Neutrophil (primary cell): ENCODE results near the gene ANKRD24.
"Not testable (repeated sequence)": the region's sequence is repeated elsewhere in the genome, so short reads cannot be mapped to it uniquely, and the experiment has no call there.

ENCODE experiments used
- H3K27ac ChIP-seq: fragments of 200-600 bp; sonication (generic); 2 replicates; pipeline ENCODE4 v1.5.1; 2016; ENCODE audit warnings: mild to moderate bottlenecking, moderate library complexity
- H3K27me3 ChIP-seq: fragments of 200-600 bp; sonication (generic); 2 replicates; pipeline ENCODE4 v1.6.0; 2016; ENCODE audit warnings: mild to moderate bottlenecking
- H3K36me3 ChIP-seq: fragments of 200-600 bp; sonication (generic); 2 replicates; pipeline ENCODE4 v1.5.1; 2017
- H3K4me1 ChIP-seq, 2 experiments: fragments of 200-600 bp in 1 of 2; sonication (generic) in 1 of 2; 1 replicate in 1 of 2; 2 replicates in 1 of 2; pipeline versions ENCODE4 v1.5.1 to v1.6.1; 2013 to 2016; ENCODE audit warnings: low read depth in 1 of 2, low read length in 1 of 2, mild to moderate bottlenecking in 1 of 2, moderate library complexity in 1 of 2; ENCODE audit not compliant: control insufficient read depth in 1 of 2, insufficient read depth in 1 of 2
- H3K4me3 ChIP-seq, 2 experiments: fragments of 200-600 bp in 1 of 2; sonication (generic) in 1 of 2; 1 replicate in 1 of 2; 2 replicates in 1 of 2; pipeline ENCODE4 v1.5.1; 2013 to 2016; ENCODE audit warnings: low read depth in 1 of 2, low read length in 1 of 2, mild to moderate bottlenecking in 1 of 2, moderate library complexity in 1 of 2
- H3K9me3 ChIP-seq: fragments of 200-600 bp; sonication (generic); 2 replicates; pipeline ENCODE4 v1.5.1; 2016
- TF ChIP-seq, protein P1 (sequence below): fragments of 200-600 bp; sonication (generic); IDR thresholded peaks from 2 replicates; pipeline ENCODE4 v1.5.1; 2016; ENCODE audit warnings: antibody characterized with exemption

The ANKRD24 gene

DNA sequence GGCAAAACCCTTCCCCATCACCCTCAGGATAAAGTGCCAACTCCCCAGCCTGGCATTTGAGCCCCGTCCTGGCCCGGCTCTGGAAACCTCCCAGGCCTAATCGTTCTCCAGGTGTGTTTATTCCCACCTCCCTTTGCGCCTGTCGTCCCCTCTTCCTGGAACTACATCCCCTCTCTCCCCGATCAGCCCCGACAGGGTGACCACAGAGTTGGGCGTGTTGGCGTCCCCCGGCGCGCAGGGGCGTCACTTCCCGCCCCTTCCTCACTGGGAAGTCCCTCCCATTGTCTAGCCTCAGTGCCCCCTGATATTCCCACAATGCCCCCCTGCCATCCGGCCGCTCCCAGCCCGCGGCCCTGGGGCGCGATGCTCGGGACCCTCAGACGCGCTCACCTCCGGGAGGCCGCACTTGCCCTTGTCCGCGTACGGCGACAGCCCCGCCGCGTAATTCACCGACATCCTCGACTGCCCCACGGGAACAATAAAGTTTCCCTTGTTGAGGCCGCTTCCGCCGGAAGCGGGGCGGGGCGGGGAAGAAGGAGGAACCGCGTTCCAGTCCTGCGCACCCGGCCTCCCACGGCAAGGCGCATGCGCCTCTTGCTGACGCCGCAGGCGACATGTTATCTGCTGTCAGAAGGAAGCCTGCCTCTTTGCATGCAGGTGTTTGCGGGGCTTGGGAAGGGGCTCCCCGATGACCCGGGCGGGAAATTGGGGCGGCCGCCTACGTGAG is at the start of gene ANKRD24, which contains the start of gene SIRT6:
Gene ANKRD24 (plus strand): TSS at position 606 of the 727 bp plus-strand sequence. CDS start 3,737 bp downstream, outside the sequence.
Gene SIRT6 (minus strand): TSS at position 480 of the 727 bp plus-strand sequence. CDS start 24 bp downstream, at position 456.
- Histone ChIP-seq H3K36me3 (peaks cover 34% of the 10 kb centered on the region), H3K4me1 (peaks cover 25 to 29% of the 10 kb centered on the region in 2 experiments), H3K27me3 (peaks cover 19% of the 10 kb centered on the region), H3K27ac (peak within 1 kb of the TSS; percentile 86), H3K9me3 (no peaks in the 10 kb centered on the region), H3K4me3 (peak within 1 kb of the TSS; percentile 91 to 92)
- TF ChIP-seq, protein P1, sequence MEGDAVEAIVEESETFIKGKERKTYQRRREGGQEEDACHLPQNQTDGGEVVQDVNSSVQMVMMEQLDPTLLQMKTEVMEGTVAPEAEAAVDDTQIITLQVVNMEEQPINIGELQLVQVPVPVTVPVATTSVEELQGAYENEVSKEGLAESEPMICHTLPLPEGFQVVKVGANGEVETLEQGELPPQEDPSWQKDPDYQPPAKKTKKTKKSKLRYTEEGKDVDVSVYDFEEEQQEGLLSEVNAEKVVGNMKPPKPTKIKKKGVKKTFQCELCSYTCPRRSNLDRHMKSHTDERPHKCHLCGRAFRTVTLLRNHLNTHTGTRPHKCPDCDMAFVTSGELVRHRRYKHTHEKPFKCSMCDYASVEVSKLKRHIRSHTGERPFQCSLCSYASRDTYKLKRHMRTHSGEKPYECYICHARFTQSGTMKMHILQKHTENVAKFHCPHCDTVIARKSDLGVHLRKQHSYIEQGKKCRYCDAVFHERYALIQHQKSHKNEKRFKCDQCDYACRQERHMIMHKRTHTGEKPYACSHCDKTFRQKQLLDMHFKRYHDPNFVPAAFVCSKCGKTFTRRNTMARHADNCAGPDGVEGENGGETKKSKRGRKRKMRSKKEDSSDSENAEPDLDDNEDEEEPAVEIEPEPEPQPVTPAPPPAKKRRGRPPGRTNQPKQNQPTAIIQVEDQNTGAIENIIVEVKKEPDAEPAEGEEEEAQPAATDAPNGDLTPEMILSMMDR, result peak; percentile 21

DNA sequence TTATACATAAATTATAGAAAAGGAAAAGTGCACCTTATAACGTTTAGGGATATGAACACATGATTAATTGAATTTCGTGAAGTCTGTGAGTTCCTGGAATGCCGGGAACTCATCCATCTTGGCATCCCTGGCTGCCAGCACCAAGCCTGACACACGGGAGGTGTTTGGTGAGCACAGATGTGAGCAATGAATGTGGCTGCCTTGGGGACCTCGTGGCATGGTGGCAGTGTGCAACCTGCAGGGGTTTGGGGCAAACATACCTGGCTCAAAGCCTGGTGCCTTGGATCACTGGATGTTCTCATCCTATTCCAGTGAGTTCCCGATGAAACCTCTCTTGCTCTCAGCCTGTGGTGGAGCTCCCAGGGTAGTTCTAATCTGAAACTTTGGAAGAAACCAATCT is 48.1 kb upstream of the ANKRD24 start:
- no peak overlapping the region for H3K4me3 ChIP-seq
- no peaks in the 10 kb centered on the region for H3K36me3 ChIP-seq
- H3K9me3 ChIP-seq, result no peaks in the 10 kb centered on the region
- H3K4me1 ChIP-seq, result no peaks in the 10 kb centered on the region
- TF ChIP-seq, protein P1, result no peak
- H3K27me3 ChIP-seq, result peaks cover 11% of the 10 kb centered on the region
- no peak overlapping the region for H3K27ac ChIP-seq

DNA sequence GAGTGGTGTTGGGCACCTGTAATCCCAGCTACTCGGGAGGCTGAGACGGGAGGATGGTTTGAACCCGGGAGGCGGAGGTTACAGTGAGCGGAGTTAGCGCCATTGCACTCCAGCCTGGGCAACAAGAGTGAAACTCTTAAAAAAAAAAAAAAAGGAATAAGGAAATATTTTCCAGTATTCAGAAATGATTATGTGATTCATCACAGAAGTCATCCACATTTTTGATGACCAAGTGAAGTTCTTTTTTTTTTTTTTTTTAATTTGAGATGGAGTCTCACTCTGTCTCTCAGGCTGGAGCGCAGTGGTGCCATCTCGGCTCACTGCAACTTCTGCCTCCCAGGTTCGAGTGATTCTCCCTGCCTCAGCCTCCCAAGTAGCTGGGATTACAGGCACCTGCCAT is 47.1 kb upstream of the ANKRD24 start:
- not testable (repeated sequence) for H3K9me3 ChIP-seq, H3K36me3 ChIP-seq, H3K4me1 ChIP-seq, H3K27me3 ChIP-seq, H3K27ac ChIP-seq, H3K4me3 ChIP-seq

DNA sequence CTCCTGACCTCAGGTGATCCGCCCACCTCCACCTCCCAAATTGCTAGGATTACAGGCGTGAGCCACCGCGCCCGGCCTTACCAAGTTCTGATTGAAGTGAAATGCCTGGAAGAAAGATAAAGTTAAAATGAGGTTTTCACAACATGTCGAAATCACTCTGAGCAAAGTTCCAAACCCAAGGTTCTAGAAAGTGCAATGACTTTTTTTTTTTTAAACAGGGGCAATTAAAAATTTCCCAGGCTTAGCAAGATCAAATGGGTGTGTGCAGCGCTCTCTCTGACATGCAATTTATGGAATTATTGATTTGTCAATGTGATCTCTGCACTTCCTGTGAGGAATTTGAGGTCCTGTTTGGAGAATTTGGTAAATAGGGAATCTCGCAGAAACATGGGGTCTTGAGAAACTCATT is 45.8 kb upstream of the ANKRD24 start:
- TF ChIP-seq, protein P1, result no peak
- H3K27ac ChIP-seq, result no peak overlapping the region

DNA sequence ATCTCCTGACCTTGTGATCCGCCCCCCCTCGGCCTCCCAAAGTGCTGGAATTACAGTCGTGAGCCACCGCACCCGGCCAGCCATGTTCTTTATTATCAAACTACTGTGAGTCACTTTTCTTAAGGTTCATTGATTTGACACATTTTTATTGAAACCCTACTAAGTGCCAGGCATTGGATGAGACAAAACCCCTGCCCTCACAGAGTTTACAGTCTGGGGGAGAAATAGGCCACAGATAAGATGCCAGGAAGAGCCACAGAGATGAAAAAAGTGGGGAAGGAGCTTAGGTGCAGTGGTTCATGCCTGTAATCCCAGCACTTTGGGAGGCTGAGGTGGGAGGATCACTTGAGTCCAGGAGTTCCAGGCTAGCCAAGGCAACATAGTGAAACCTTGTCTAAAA is 44.0 kb upstream of the ANKRD24 start:
- TF ChIP-seq, protein P1, result no peak
- no peaks in the 10 kb centered on the region for H3K9me3 ChIP-seq
- peaks cover 6 to 8% of the 10 kb centered on the region in 2 experiments for H3K4me1 ChIP-seq

More for the DNA sequence above, 45.8 kb upstream of the ANKRD24 start:
- Histone ChIP-seq H3K4me3 (no peak overlapping the region), H3K4me1 (peaks cover 6 to 8% of the 10 kb centered on the region in 2 experiments), H3K36me3 (no peaks in the 10 kb centered on the region), H3K27me3 (no peaks in the 10 kb centered on the region), H3K9me3 (no peaks in the 10 kb centered on the region)

GRCh38 chr19:4139614-4140236 is 42.8 kb upstream of the ANKRD24 start:
- Histone ChIP-seq H3K9me3 (no peaks in the 10 kb centered on the region), H3K4me1 (peaks cover 6 to 8% of the 10 kb centered on the region in 2 experiments), H3K36me3 (no peaks in the 10 kb centered on the region), H3K27ac (peak overlapping the region; percentile 5), H3K4me3 (no peak overlapping the region), H3K27me3 (peaks cover 25% of the 10 kb centered on the region)
- TF ChIP-seq, protein P1, result peak; percentile 86

More for the DNA sequence above, 44.0 kb upstream of the ANKRD24 start:
- H3K36me3 ChIP-seq, result no peaks in the 10 kb centered on the region
- no peak overlapping the region for H3K4me3 ChIP-seq
- H3K27ac ChIP-seq, result no peak overlapping the region
- peaks cover 14% of the 10 kb centered on the region for H3K27me3 ChIP-seq
